GM19240 (cell line): Measurements from ENCODE around the gene MMS19.
A peak's percentile ranks its signal among the peaks of the same experiment; 100 is the strongest.

ENCODE experiments used
- DNase-seq: peaks from one replicate; pipeline ENCODE4 v3.0.0; 2011; ENCODE audit warnings: low spot score; ENCODE audit not compliant: insufficient read length

MMS19 gene

GRCh38 chr10:97468162-97468561 lies 30.1 kb downstream of the MMS19 start:
- no peak for DNase-seq

- no peak for DNase-seq
These were observed 31.5 kb downstream of the MMS19 start for GRCh38 chr10:97466755-97467154.

- DNase-seq: no peak
These were observed 32.2 kb downstream of the MMS19 start for GRCh38 chr10:97465982-97466381.

GRCh38 chr10:97464226-97464625 lies 34.0 kb downstream of the MMS19 start:
- no peak for DNase-seq

DNA sequence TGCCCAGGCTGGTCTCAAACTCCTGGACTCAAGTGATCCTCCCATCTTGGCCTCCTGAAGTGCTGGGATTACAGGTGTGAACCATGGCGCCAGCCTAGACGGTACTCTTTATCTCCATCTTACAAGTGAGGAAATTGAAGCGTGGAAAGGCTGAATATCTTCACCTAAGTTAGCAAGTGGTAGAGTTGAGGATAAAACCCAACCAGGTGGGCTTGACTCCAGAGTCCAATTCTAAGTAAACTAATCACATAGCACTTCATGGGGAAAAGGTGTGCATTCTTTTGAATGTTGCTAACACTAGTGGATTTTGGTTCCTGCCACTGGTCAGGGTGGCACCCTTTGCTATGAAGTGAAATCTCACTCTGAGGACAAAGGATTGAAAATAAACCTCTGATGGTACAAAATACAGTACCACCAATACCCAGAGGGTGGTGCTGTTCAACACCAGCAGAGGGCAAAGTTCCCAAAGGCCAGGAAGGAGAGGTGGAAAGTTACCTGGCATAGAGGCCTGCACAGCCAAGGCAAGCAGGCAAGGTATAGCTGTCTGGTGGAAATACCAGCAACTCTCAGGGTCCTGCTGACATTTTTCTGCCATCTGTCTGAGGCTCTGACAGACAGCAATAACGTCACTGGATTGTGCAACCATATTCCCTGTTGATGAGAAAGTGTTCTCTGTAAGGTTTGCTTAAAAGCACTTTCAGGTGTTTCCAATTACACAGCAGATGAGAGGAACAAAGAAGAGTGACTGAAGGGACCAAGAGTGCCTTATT lies 34.7 kb downstream of the MMS19 start:
- DNase-seq: peak; percentile 44

DNA sequence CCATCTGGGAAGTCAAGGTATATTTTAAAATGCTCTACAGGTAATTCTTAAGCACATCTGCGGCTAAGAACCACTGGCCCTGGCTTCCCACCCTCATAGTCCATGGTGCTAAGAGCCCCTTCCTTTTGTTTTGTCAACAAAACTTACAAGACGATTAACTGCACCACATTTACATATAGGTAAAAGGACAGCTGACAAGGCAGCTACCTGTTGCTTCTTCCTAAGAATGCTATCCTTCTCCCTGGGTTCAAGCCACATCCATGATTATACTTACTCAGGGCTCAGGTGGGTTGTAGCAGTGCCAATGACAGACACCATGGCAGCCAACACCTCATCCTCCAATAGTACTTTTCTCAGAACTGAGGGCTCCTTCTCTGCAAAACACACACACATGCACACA lies 35.9 kb downstream of the MMS19 start:
- DNase-seq: no peak

DNA sequence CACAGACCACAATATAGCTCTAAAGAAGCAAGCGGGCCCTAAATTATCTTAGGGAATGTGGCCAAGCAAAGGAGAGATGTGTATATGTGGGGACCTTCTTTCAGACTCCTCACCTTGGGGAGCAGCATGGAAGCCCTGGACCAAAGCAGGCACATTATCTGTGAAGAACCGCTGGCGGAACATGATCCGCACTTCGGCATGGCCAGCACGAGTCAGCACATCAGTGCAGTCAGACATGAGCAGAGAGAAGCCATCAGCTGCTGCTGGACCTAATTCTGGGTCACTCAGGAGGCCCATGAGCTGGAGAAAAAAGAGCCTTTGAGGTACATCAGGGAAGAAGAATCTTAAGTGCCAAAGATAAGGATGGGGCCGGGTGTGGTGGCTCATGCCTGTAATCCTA lies 38.3 kb downstream of the MMS19 start:
- no peak for DNase-seq

GRCh38 chr10:97459111-97459510 lies 39.1 kb downstream of the MMS19 start:
- DNase-seq: no peak

DNA sequence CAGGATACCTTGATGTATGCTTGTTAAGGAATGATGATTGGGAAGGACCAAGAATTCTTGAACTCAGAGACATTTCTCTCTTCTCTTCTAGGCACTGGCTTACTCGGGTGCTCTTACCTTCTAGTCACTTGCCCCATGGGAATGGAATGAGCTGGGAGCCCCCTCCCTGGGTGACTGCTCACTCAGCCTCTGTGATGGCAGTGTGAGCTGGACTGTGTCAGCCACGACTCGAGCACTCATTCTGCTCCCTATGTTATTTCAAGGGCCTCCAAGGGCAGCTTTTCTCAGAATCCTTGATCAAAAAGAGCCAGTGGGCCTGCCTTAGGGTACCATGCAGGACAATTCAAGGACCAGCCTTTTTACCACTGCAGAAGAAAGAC lies 41.5 kb downstream of the MMS19 start:
- no peak for DNase-seq

- no peak for DNase-seq
These were observed 42.1 kb downstream of the MMS19 start for GRCh38 chr10:97456034-97456685.

DNA sequence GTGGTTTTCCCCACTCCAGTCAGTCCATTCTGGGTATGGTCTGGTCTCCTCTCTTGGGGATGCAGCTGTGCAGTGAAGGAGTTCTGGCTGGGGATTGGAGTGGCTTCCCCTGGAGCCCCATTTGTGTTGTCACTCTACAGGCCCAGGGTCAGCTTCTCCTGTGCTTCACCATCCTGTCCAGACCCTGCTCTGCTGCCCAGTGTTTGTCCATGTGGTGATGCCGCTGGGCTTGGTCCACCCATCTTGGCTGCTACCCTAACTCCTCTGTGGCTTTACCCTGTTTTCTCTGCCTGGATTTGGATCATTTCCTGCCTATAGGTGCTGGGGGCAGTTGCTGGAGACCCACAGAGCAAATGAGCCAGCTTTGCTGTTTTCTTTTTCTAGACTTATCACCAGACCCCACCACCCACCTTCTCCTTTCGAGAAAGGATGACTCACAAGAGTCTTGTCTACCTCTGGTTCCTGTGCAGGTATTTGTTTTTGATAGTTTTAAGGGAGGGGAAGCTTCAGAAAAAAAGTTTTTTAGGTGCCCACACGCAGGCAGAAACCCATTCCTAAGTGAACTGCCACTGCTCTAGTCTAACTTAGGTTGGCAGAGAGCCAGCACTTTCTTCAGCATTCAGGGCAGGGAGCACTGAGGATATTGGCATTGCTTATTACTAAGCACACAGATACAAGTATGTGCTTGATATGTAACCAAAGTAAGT lies 43.7 kb downstream of the MMS19 start:
- no peak for DNase-seq

- no peak for DNase-seq
These were observed 45.9 kb downstream of the MMS19 start for GRCh38 chr10:97452352-97452751.

GRCh38 chr10:97451605-97452004 lies 46.6 kb downstream of the MMS19 start:
- DNase-seq: no peak

DNA sequence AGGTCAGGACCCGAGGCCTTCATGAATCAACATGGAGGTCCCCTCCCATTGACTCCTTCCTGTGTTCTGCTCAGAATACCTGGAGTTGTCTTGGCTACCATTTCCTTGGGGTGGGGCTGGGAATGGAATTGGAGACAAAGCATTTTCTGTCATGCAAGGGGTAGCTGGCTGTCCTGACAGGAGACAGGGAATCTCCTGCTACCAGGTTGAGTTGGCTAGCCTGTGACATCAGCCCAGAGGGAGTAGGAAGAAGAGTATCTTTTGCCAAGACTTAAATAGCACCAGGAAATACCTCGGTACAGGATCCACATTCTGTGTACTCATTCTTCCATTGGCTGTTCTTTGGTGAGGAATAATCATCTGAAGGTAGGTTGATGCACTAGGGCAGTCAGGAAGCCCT lies 47.4 kb downstream of the MMS19 start:
- DNase-seq: no peak

GRCh38 chr10:97445722-97446639 lies 52.2 kb downstream of the MMS19 start, which contains the start of the genes EXOSC1 and ZDHHC16:
Gene EXOSC1 (minus strand): TSS chr10:97446006. CDS start chr10:97445985, 21 bp downstream.
Gene ZDHHC16 (plus strand): TSS chr10:97446175. CDS start chr10:97451676, 5,501 bp downstream.
- peak; percentile 96 for DNase-seq

- DNase-seq: no peak
These were observed 52.9 kb downstream of the MMS19 start for GRCh38 chr10:97445357-97445721.

DNA sequence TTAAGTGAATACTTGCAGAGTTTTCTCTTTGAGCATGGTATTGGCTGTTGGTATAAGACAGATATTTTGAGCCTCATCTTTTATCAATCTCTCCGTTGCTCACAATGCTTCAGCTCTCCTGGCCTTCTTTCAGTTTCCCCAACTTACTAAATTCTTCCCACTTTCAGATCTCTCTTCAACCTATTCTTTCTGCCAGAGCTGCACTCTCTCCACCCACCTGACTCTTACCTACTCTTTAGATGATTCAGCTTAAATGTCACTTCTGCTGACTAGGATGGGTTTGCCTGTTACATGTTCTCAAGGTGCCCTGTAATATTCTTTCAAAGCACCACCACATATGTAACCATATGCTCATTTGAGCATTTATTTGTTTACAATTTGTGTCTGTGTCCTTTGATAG lies 54.0 kb downstream of the MMS19 start:
- no peak for DNase-seq

DNA sequence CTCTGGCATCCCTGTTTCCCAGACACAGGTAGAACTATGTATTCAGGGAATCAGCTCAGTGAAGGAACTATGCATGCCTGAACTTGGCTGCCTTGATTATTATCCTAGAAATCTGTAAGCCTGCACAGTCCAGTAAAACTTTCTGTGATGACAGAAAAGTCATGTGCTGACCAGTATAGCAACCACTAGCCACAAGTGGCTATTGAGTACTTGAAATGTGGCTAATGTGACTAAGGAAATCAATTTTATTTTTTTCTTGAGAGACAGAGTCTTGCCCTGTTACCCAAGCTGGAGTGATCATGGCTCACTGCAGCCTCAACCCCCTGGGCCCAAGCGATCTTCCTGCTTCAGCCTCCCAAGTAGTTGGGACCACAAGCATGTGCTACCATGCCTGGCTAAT lies 55.9 kb downstream of the MMS19 start:
- no peak for DNase-seq

DNA sequence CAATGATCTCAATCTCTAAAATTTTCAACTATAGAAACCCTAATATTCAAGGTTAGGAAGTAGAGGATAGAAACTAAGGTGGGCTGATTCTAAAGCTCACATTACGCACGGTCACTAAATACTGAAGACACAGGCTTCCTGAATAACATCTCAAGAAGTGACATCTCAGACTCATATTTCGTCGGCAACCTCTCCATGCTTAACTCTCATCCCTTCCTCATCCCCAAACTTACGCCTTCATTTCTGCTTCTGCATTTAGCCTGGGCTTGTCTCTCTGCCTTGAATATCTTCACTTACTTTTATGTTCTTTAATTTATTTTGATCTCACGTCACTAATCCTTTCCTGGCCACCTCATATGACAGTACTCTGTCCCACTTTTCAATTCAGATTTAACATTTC lies 63.0 kb downstream of the MMS19 start:
- DNase-seq: no peak

GRCh38 chr10:97434557-97434956 lies 63.7 kb downstream of the MMS19 start:
- no peak for DNase-seq

DNA sequence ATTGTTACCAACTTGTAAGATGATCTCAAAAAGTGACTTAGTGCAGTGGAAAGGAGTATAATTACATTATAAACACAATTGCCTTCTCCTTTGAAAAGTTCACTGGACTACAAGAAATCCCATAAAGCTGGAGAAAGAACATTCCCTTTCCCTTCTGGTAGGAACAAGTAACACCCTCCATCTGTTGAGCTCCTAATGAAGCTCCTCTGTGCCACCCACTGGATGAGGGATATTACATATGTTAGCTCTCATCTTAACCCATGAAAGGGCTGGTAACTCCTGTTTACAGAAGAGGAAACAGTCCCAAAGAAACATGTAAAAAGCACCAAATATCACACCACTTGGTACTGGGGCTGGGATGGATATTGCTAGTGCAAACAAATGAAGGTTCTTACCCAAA lies 64.2 kb downstream of the MMS19 start:
- DNase-seq: no peak
